ENCODE data around the gene UBE2D2.
A peak's percentile ranks its signal among the peaks of the same experiment; 100 is the strongest.

- TF ChIP-seq POLR2A (IDR thresholded peaks at IDR 0.05) (no peak), CTCF (IDR thresholded peaks at IDR 0.05 in 4 of 5, conservative IDR thresholded peaks at IDR 0.05 in 1 of 5) (peak in 2 of 5 experiments; percentile 11 to 15)
Observed at GRCh38 chr5:139641116-139642080, 80.3 kb downstream of the UBE2D2 start.

Measured in gastrocnemius medialis (tissue), 4 donors.